GM12878 (cell line): ENCODE measurements around the gene DHCR7. TPM values are rescaled to one million over a fixed set of nuclear protein-coding genes. Genes with fewer than 3 reads are reported as not detected.

Experiments used
- ATAC-seq: fragments of 200-7000 bp; cut with Tn5 transposase; 3 replicates; pipeline ENCODE4 v1.9.1; 2020; ENCODE audit warnings: mild to moderate bottlenecking, moderate library complexity
- BruUV-seq: library from RNA; stranded (reverse); fragments of 400-500 nt; replicated peaks from 2 replicates; lab custom pipeline; 2021; lab: Mats Ljungman, UMichigan
- CTCF ChIA-PET: fragments of 300-600 bp; sonication (Branson Sonifier 250); formaldehyde crosslinking; extraction: SDS; loops from one replicate; lab custom pipeline; 2021; ENCODE audit warnings: inconsistent platforms; lab: Yijun Ruan, JAX
- POLR2A ChIA-PET: fragments of 350-600 bp; formaldehyde crosslinking; extraction: SDS; loops from one replicate; lab custom pipeline; 2021; ENCODE audit warnings: inconsistent platforms; lab: Charles Lee
- RAD21 ChIA-PET: fragments of 300-600 bp; sonication (Branson Sonifier 250); formaldehyde crosslinking; loops from one replicate; lab custom pipeline; 2023; ENCODE audit warnings: antibody characterized with exemption; ENCODE audit not compliant: unreplicated experiment; lab: Charles Lee
- SMC1A ChIA-PET: fragments of 300-600 bp; sonication (Branson Sonifier 250); formaldehyde crosslinking; loops from one replicate; lab custom pipeline; 2023; ENCODE audit not compliant: unreplicated experiment, uncharacterized antibody; lab: Charles Lee
- DNase-seq: peaks from one replicate; pipeline ENCODE4 v3.0.0-alpha.2; 2011; ENCODE audit warnings: low read depth, low spot score
- FAIRE-seq: peaks from 3 replicates; lab custom pipeline; 2011; peaks lifted over from hg19 to GRCh38; lab: Jason Lieb, UNC
- H2AFZ ChIP-seq: 2 replicates; pipeline ENCODE4 v1.6.0; 2011; ENCODE audit warnings: low read depth, low read length, control low read depth; ENCODE audit not compliant: control insufficient read depth
- H3K27ac ChIP-seq: 2 replicates; pipeline ENCODE4 v1.5.1; 2011; ENCODE audit warnings: control low read depth; ENCODE audit not compliant: control insufficient read depth, insufficient read depth
- H3K27me3 ChIP-seq, 2 experiments: replicated peaks in 1 of 2; 2 replicates each; pipeline versions ENCODE4 v1.6.0 to v1.6.1; 2011; ENCODE audit warnings: low read length in 1 of 2; ENCODE audit not compliant: control insufficient read depth in 2 of 2, insufficient read depth in 2 of 2
- H3K36me3 ChIP-seq, 2 experiments: 2 replicates each; pipeline ENCODE4 v1.5.1; 2011; ENCODE audit warnings: low read length in 1 of 2; ENCODE audit not compliant: control insufficient read depth in 2 of 2, insufficient read depth in 2 of 2
- H3K4me1 ChIP-seq: 2 replicates; pipeline ENCODE4 v1.6.1; 2011; ENCODE audit warnings: mild to moderate bottlenecking, low read length, moderate library complexity, mixed read lengths; ENCODE audit not compliant: control insufficient read depth, insufficient read depth
- H3K4me2 ChIP-seq: 2 replicates; pipeline ENCODE4 v1.6.0; 2011; ENCODE audit warnings: control low read depth; ENCODE audit not compliant: control insufficient read depth, insufficient read depth
- H3K4me3 ChIP-seq: fragments of 200-600 bp; sonication (generic); 2 replicates; pipeline ENCODE4 v1.5.1; 2016
- H3K79me2 ChIP-seq: 2 replicates; pipeline ENCODE4 v1.6.0; 2011; ENCODE audit warnings: low read length; ENCODE audit not compliant: control insufficient read depth, insufficient read depth
- H3K9ac ChIP-seq: 2 replicates; pipeline ENCODE4 v1.8.0; 2011; ENCODE audit warnings: low read length, control low read depth, mixed read lengths; ENCODE audit not compliant: control insufficient read depth, insufficient read depth
- H3K9me3 ChIP-seq: replicated peaks from 3 replicates; pipeline ENCODE4 v1.5.1; 2011; ENCODE audit warnings: mild to moderate bottlenecking, low read length; ENCODE audit not compliant: control insufficient read depth, insufficient read depth
- H4K20me1 ChIP-seq: 2 replicates; pipeline ENCODE4 v1.6.0; 2011; ENCODE audit not compliant: control insufficient read depth, insufficient read depth
- BCL3 ChIP-seq: IDR thresholded peaks from 2 replicates; pipeline ENCODE4 v1.6.1; 2011; ENCODE audit warnings: borderline replicate concordance, low read depth, mild to moderate bottlenecking, moderate library complexity, low read length; ENCODE audit not compliant: insufficient read depth, poor library complexity, severe bottlenecking
- BHLHE40 ChIP-seq, 2 experiments: fragments of 450-650 bp in 1 of 2; IDR thresholded peaks; 2 replicates each; pipeline ENCODE4 v1.6.1; 2011 to 2017; ENCODE audit warnings: low read depth in 2 of 2, borderline replicate concordance in 1 of 2, improper control_type of control experiment in 1 of 2, low read length in 1 of 2, mild to moderate bottlenecking in 1 of 2
- CUX1 ChIP-seq: IDR thresholded peaks from 2 replicates; pipeline ENCODE4 v1.6.1; 2012; ENCODE audit warnings: improper control_type of control experiment, low read depth, low read length; ENCODE audit not compliant: insufficient replicate concordance
- MLLT1 ChIP-seq: fragments of 450-650 bp; IDR thresholded peaks from 2 replicates; pipeline ENCODE4 v1.6.1; 2016; ENCODE audit warnings: mild to moderate bottlenecking
- POLR2AphosphoS2 ChIP-seq: IDR thresholded peaks from 2 replicates; pipeline ENCODE4 v1.6.1; 2011; ENCODE audit warnings: low read depth, mild to moderate bottlenecking, low read length, improper control_type of control experiment, moderate library complexity
- RUNX3 ChIP-seq: IDR thresholded peaks from 2 replicates; pipeline ENCODE4 v1.6.1; 2012; ENCODE audit warnings: low read length, inconsistent platforms
- ZNF384 ChIP-seq: IDR thresholded peaks from 2 replicates; pipeline ENCODE4 v1.6.1; 2012; ENCODE audit warnings: low read depth, mild to moderate bottlenecking, low read length, improper control_type of control experiment, borderline replicate concordance
- ZNF622 ChIP-seq: fragments of 450-650 bp; IDR thresholded peaks from 2 replicates; pipeline ENCODE4 v1.6.1; 2017; ENCODE audit warnings: mild to moderate bottlenecking, inconsistent platforms
- WGBS: methylation state at CpG from one replicate; pipeline ENCODE4 v1.1.6; 2016; ENCODE audit warnings: low lambda C conversion rate; ENCODE audit not compliant: insufficient replicate concordance, insufficient coverage; ENCODE audit errors: missing lambda C conversion rate; 5-methylcytosine and 5-hydroxymethylcytosine counted together
- in situ Hi-C: fragments of 300-500 bp; cut with MboI; formaldehyde crosslinking; loops from 9 replicates; pipeline ENCODE4 v1.14.3; 2018; ENCODE audit warnings: mixed read lengths
- intact Hi-C: fragments of 100-400 bp; cut with micrococcal nuclease; formaldehyde crosslinking; loops from one replicate; pipeline ENCODE4 v1.14.2; 2022; ENCODE audit not compliant: unreplicated experiment
- polyA plus RNA-seq, 11 experiments: library from polyadenylated mRNA; depleted of rRNA in 4 of 11; unstranded in 6 of 11; stranded (reverse) in 5 of 11; fragments of >200 nt; fragmentation: Nextera tagmentation in 4 of 11; fragmentation: Illumina TruSeq in 1 of 11; extraction: Ambion mirVana in 4 of 11; extraction: Trizol in 1 of 11; gene quantifications; 1 replicate in 1 of 11; 2 replicates in 10 of 11; pipeline versions ENCODE4 v1.2.1 to v1.2.3, GENCODE V29; 2011 to 2016; ENCODE audit warnings: inconsistent platforms in 2 of 11, missing spikeins in 2 of 11, low read depth in 1 of 11
- total RNA-seq, 4 experiments: library from RNA; depleted of rRNA in 3 of 4; stranded (reverse); fragments of >200 nt in 3 of 4; fragmentation: Illumina TruSeq in 1 of 4; extraction: Trizol in 1 of 4; gene quantifications; 2 replicates each; pipeline versions ENCODE4 v1.2.1 to v1.2.3, GENCODE V29; 2013 to 2021

DHCR7 gene
- total and polyA plus RNA-seq, 10 of the 15 experiments (the other 5 are each of a cell fraction or from before 2014, with no cell fraction given) = 4.2 to 115 (median 57.8) TPM

- DNase-seq (no peak), ATAC-seq (no peak), FAIRE-seq (no peak)
- no TSS peak for BruUV-seq
- CTCF ChIA-PET = interaction anchor here (0.9 kb wide), 1 partner anchor 20 kb away, joined by 3 read pairs; no protein-coding TSS in a partner anchor
- in situ Hi-C loops (no loop called here), intact Hi-C loops (no loop called here)
- Histone ChIP-seq H3K4me3 (no peak overlapping the region), H3K9ac (no peak overlapping the region), H3K4me1 (no peaks in the 10 kb centered on the region), H3K4me2 (no peak overlapping the region), H3K36me3 (no peaks in the 10 kb centered on the region), H3K79me2 (no peaks in the 10 kb centered on the region), H3K27ac (no peak overlapping the region), H2AFZ (no peak overlapping the region), H3K27me3 (no peaks in the 10 kb centered on the region), H3K9me3 (no peaks in the 10 kb centered on the region; the same call in 2 of the 3 replicates), H4K20me1 (no peaks in the 10 kb centered on the region)
- 74% methylated on average over 7 of the region's 7 CpGs for WGBS
- POLR2A ChIA-PET = no interaction called here
- RAD21 ChIA-PET = no interaction called here
- no peak for TF ChIP-seq CUX1
- no peak for TF ChIP-seq RUNX3
- no peak for TF ChIP-seq BCL3
- no peak for TF ChIP-seq POLR2AphosphoS2
- TF ChIP-seq BHLHE40 (IDR thresholded peaks at IDR 0.05; ENCODE audit: borderline replicate concordance in 1 of 2, low read depth in 2 of 2, low read length in 1 of 2) = no peak
- TF ChIP-seq ZNF622 = no peak
- no peak for TF ChIP-seq MLLT1
- no peak for TF ChIP-seq ZNF384
- SMC1A ChIA-PET = no interaction called here
These were observed 48.9 kb downstream of the DHCR7 start for GRCh38 chr11:71399341-71399740.
